ENCODE data around the gene MAD1L1.
A peak's percentile ranks its signal among the peaks of the same experiment; 100 is the strongest.

MAD1L1 gene

DNA sequence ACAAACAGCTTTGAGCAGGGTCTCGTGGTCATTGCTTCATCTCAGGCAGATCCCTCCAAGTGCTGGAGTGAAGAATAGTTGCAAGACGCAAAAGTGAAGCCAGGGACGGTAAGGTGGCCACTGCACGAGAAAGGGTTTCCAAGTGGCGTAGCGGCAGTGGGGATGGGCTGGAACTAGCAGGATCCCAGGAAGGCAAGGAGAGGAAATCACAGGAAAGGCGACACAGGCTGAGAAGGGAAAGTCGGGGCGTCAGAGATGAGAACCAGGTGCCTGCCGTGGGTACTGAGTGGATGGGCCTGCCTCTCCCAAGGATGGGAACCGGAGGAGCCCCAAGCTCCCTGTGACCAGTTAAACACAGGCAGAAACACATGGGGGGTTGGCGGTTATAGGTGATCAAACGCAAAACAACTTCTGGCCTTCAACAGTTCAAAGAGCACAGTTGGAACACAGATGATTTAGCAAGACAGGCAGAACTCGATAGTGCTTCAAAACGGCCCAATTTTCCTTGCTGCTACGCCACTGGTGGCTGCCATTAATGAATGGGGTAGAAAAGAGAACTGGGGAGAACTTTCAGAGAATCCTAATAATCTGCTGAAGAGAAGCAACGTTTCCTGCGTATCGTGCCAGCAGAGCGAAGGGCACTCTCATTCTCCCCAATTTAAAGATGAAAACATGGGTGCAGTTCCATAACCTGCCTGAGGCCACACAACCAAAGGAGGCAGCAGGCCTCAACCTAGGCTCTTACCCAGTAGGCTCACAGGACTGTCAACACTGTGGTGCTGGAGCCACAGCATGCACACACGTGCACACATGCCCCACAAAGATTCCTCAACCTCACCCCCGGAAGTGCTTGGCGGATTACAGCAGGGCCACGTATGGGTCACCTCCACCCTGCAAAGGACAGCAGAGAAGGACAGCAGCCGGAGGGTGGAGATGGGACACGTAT is 61.9 kb downstream of the MAD1L1 start:
- no peak overlapping the region for H3K27ac ChIP-seq
- TF ChIP-seq, protein P1, sequence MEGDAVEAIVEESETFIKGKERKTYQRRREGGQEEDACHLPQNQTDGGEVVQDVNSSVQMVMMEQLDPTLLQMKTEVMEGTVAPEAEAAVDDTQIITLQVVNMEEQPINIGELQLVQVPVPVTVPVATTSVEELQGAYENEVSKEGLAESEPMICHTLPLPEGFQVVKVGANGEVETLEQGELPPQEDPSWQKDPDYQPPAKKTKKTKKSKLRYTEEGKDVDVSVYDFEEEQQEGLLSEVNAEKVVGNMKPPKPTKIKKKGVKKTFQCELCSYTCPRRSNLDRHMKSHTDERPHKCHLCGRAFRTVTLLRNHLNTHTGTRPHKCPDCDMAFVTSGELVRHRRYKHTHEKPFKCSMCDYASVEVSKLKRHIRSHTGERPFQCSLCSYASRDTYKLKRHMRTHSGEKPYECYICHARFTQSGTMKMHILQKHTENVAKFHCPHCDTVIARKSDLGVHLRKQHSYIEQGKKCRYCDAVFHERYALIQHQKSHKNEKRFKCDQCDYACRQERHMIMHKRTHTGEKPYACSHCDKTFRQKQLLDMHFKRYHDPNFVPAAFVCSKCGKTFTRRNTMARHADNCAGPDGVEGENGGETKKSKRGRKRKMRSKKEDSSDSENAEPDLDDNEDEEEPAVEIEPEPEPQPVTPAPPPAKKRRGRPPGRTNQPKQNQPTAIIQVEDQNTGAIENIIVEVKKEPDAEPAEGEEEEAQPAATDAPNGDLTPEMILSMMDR (conservative IDR thresholded peaks at IDR 0.05) = no peak

DNA sequence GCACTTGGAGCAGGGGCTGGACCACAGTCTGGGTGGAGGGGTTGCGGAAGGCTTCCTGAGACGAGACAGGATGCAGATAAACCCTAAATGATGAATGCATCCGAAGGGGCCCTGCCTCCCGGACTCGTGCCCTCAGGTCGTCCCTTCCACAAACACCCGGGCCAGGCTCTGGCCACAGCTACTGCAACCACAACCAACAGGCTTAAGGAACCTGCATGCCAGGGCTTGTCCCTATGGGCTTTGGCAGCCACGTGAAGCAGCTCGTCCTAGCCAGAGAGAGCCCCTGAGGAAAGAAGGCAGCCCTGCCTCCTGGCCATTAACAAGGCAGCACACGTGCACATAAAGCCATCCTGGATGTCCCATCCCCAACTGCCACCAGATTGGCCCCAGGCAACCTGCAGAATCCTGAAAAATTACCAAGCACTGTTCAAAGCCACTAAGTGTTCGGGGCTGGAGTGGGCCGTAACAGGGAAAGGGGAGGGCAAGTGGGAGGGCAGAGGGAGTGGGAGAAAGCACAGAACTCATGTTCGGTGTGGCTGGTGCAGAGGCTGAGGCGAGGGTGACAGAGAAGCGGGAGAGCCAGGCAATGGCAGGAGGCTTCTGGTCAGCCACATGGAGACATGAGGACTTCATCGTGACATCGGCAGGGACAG is 62.7 kb downstream of the MAD1L1 start:
- no peak overlapping the region for H3K27ac ChIP-seq
- TF ChIP-seq, protein P1 (conservative IDR thresholded peaks at IDR 0.05) = no peak

DNA sequence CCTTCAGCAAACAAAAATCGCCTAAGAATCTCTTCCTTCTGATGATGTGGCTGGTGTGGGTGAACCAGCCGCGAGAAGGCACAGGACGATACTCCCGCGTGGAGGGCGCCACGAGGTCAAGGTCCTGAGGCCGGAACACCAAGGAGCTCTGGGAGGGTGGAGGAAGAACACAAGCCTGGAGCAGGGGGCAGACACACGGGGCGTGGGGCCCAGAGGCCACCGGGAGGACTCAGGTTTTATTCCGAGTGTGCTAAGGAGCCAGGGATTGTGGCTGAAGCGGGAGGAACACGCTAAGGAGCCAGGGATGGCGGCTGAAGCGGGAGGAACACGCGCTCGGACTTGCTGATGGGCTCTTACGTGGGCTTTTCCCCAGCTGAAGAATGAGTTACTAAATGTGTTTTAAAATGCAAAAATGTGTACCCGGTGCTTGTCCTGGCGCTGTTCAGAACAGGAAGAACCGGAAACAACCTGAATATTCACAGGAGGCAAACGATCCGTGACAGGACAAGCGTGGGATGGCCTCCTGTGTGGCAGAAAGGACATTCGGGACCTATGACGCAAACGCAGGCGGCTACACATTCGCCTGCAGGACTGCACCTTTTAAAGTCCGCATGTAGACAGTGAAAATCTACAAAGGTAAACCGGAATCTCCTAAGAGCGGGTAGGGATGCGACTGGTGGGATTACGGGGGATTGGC is 64.0 kb downstream of the MAD1L1 start:
- H3K27ac ChIP-seq = peak overlapping the region; percentile 78
- TF ChIP-seq, protein P1 (conservative IDR thresholded peaks at IDR 0.05) = no peak

DNA sequence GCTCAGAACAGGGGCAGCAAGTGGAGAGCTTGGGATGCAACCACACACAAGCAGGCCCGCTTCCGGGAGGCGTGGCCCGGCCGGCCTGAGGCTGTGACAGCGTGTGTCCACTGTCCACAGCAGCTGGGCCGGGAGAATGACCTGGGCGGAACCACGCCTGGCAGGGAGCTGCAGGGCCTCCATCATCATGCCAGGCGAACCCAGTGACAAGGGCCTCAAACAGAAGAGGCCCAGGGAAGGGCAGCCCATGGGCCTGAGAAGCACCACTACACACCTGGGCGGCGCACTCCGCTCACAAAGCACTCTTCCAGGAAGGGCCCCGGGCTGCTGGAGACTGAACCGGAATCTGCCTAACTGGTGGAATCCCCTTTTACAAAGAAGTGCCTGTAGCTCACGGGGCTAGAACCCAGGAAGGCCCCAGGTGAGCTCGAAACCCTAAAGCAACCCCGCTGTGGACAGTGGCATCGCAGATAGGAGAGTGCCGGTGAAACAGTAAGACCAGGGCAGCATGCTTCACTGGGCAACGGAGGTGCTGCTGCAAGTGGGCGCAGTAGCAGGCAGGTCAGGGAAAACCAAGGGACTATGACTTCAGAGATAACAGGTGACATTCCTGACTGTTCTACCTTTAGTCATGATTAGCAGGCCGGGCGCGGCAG is 66.0 kb downstream of the MAD1L1 start:
- H3K27ac ChIP-seq = no peak overlapping the region

DNA sequence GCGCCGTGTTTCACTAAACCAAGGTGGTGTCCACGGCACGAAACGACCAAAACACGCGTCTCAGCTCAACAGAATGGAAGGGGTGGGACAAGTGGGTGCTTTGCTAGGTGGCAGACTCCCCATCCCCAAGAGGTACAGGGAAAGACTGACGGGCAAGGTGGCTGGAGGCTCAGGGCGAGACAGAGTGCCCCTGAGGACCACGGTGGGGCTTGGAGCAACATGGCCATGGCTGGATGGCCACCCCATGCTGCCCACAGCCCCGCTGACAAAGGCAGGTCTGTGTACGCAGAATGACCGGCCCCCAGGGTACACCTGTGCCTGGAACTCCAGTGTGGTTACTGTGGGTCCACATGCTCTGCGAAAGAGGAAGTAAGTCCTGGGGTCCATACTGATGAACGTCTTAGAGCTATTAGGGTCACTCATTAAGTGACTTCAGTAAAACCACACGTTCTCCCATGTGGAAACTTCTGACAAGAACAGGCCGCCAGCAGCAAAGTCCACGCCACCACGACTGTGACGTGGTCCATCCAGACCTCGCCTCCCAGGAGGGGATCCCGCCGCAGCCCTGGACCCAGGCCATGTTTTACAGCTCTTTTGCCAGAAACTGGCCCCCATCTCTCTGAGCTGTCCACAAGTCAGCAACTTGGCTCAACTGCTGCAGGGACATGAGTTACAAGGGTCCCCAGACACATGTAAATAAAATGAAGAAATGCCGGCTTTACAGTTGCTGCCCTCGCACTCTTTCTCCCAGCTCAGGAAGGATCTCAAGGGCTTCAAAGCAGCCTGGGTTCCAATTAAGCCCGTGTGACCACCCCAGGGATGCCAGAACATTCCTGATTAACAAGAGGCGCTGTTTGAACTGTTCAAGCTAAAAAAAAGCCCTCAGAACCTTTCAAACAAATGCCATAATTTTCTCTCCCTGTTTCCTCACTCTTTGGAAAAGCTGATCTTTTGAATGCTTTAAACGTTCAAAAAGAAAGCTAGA is 66.8 kb downstream of the MAD1L1 start:
- TF ChIP-seq, protein P1 (conservative IDR thresholded peaks at IDR 0.05) = no peak
- H3K27ac ChIP-seq = no peak overlapping the region

More for the DNA sequence above, 66.0 kb downstream of the MAD1L1 start:
- TF ChIP-seq, protein P1 (conservative IDR thresholded peaks at IDR 0.05) = no peak

DNA sequence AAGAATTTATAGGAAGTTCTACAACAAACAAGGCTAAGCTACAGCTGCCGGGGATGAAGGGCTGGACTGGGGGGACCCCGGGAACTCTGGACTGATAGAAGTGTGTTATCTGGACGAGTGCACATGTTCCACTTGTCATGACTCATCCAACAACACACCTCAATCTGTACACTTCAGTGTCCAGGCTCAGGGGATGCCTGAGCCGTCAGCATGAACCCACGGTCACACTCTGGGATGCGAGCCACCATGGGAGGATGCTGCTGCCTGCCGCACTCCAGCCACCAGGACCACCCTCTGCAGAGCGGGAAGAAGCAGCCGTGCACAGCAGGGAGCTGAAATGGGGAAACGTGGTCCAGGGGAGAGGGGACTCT is 67.5 kb downstream of the MAD1L1 start:
- TF ChIP-seq, protein P1 (conservative IDR thresholded peaks at IDR 0.05) = no peak
- peak overlapping the region; percentile 71; the same call in 1 of the 2 replicates for H3K27ac ChIP-seq
